ENCODE measurements around the gene ANKRD33.

DNA sequence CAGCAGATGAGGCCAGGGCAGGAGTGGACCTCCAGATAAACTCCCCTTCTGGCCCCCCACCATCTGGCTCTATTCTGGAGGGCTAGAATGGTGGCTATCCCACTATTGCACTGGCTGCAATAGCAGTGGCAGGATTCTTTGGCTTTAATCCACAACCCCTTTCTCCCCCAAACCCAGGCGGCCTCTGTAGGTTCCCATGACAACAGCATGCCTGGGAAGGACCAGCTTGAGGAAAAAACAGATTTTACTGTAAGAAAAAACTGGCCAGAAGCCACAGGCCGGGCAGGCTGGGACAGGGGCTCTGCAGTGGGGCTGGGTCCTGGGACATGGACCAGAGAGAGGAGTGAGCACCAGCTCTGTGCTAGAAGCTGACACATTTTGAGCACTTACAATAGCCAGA, 50.0 kb downstream of the ANKRD33 start:
- TF ChIP-seq, protein P1, sequence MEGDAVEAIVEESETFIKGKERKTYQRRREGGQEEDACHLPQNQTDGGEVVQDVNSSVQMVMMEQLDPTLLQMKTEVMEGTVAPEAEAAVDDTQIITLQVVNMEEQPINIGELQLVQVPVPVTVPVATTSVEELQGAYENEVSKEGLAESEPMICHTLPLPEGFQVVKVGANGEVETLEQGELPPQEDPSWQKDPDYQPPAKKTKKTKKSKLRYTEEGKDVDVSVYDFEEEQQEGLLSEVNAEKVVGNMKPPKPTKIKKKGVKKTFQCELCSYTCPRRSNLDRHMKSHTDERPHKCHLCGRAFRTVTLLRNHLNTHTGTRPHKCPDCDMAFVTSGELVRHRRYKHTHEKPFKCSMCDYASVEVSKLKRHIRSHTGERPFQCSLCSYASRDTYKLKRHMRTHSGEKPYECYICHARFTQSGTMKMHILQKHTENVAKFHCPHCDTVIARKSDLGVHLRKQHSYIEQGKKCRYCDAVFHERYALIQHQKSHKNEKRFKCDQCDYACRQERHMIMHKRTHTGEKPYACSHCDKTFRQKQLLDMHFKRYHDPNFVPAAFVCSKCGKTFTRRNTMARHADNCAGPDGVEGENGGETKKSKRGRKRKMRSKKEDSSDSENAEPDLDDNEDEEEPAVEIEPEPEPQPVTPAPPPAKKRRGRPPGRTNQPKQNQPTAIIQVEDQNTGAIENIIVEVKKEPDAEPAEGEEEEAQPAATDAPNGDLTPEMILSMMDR (IDR thresholded peaks at IDR 0.05): no peak
- TF ChIP-seq POLR2A (IDR thresholded peaks at IDR 0.05): no peak

Measured in thyroid gland (tissue), 4 donors.